ENCODE data around the gene SLC7A6OS.

SLC7A6OS gene

GRCh38 chr16:68279726-68280558 lies 30.8 kb downstream of the SLC7A6OS start:
- no peak for DNase-seq (ENCODE audit: low read depth, low spot score)

- no peak for DNase-seq (ENCODE audit: low read depth, low spot score)
These were observed 34.5 kb downstream of the SLC7A6OS start for GRCh38 chr16:68276223-68276622.

- no peak for DNase-seq (ENCODE audit: low read depth, low spot score)
These were observed 35.0 kb downstream of the SLC7A6OS start for GRCh38 chr16:68275611-68276191.

GRCh38 chr16:68274441-68274840 lies 36.3 kb downstream of the SLC7A6OS start:
- no peak for DNase-seq (ENCODE audit: low read depth, low spot score)

- no peak for DNase-seq (ENCODE audit: low read depth, low spot score)
These were observed 36.9 kb downstream of the SLC7A6OS start for GRCh38 chr16:68273896-68274295.

- DNase-seq (ENCODE audit: low read depth, low spot score): no peak
These were observed 37.3 kb downstream of the SLC7A6OS start for GRCh38 chr16:68273459-68273858.

GRCh38 chr16:68272507-68273209 lies 38.1 kb downstream of the SLC7A6OS start:
- DNase-seq (ENCODE audit: low read depth, low spot score): no peak

GRCh38 chr16:68270353-68270752 lies 40.4 kb downstream of the SLC7A6OS start:
- no peak for DNase-seq (ENCODE audit: low read depth, low spot score)

GRCh38 chr16:68269793-68270192 lies 41.0 kb downstream of the SLC7A6OS start:
- DNase-seq (ENCODE audit: low read depth, low spot score): no peak

- DNase-seq (ENCODE audit: low read depth, low spot score): no peak
These were observed 42.9 kb downstream of the SLC7A6OS start for GRCh38 chr16:68267612-68268405.

- no peak for DNase-seq (ENCODE audit: low read depth, low spot score)
These were observed 45.4 kb downstream of the SLC7A6OS start for GRCh38 chr16:68265078-68265920.

GRCh38 chr16:68264128-68265077 lies 46.3 kb downstream of the SLC7A6OS start, which contains the start of gene SLC7A6:
SLC7A6 (plus strand) TSS chr16:68264526; CDS start chr16:68274727, 10,201 bp downstream.
- no peak for DNase-seq (ENCODE audit: low read depth, low spot score)

GRCh38 chr16:68263559-68264127 lies 47.1 kb downstream of the SLC7A6OS start:
- DNase-seq (ENCODE audit: low read depth, low spot score): no peak

GRCh38 chr16:68259007-68259825 lies 51.5 kb downstream of the SLC7A6OS start:
- DNase-seq (ENCODE audit: low read depth, low spot score): no peak

GRCh38 chr16:68257906-68258800 lies 52.6 kb downstream of the SLC7A6OS start:
- DNase-seq (ENCODE audit: low read depth, low spot score): no peak

GRCh38 chr16:68257251-68257905 lies 53.4 kb downstream of the SLC7A6OS start:
- DNase-seq (ENCODE audit: low read depth, low spot score): no peak

GRCh38 chr16:68255712-68256111 lies 55.0 kb downstream of the SLC7A6OS start:
- DNase-seq (ENCODE audit: low read depth, low spot score): no peak
